Stimulated activated CD8-positive, alpha-beta memory T cell treated with anti-CD3 and anti-CD28 coated beads, Interleukin-7, amount 100 ng/mL, for 48 hours (primary cell): ENCODE results near the gene PLXND1.
"Not testable (repeated sequence)": the region's sequence is repeated elsewhere in the genome, so short reads cannot be mapped to it uniquely, and the experiment has no call there.

Source experiments
- DNase-seq, 2 donors: peaks; one replicate each; pipeline ENCODE4 v3.0.0-alpha.2; 2020; ENCODE audit warnings: low read depth in 1 of 2; ENCODE audit errors: extremely low read depth in 1 of 2

The PLXND1 gene

DNA sequence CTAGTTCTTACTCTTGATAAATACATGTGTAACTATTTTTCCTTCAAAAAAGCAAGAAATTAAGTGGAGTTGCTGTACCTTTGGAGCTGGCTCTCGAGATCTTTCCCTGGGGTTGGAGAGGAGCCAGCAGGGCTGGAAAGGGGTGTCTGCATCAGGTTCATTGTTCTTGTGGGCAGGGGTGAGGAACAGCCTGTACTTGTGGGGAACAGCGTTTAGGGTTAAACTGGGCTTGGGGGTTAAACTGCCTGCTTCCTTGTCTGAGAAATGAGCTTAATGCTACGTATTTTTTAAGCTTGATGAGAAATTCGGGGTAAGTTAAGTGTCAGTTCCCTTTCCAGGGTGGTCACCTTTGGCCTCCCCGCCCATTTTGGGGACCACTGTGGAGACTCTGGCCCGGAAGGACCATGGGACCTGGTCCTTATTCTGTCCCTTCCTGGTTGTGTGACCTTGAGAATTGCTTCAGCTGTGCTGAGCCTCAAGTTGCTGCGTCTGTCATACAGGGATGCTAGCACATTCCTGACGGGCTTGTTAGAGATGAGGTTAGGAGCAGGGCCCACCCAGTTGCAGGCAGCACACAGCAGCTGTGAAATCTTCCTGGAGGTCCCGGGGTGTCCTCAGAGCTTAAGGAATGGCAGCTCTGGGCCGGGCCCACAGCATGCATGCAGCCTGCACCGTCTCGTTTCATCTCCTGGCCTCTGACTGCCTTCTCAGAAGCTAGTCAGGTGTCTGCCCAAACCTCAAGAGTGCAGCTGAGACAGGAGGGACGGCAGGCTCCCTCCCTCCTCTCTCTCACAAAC lies 51.9 kb downstream of the PLXND1 start:
- DNase-seq: no peak

DNA sequence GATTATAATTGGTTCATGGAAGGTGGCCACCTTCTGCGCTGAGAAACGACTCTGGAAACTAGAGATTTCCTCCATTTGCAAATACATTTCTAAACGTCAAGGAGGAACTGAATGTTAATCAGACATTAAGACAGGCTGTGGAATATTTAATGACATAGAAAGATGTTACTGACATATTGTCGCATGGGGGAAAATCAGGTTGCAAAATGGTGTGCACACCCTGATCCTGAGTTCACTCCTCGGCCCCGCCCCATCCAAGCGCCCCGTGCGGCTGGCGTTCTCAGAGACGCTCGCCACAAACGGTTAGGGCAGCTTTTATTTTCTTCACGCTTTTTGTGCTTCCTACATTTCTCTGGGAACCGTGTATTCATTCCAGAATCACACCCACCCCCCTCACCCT lies 52.8 kb downstream of the PLXND1 start:
- DNase-seq: no peak

DNA sequence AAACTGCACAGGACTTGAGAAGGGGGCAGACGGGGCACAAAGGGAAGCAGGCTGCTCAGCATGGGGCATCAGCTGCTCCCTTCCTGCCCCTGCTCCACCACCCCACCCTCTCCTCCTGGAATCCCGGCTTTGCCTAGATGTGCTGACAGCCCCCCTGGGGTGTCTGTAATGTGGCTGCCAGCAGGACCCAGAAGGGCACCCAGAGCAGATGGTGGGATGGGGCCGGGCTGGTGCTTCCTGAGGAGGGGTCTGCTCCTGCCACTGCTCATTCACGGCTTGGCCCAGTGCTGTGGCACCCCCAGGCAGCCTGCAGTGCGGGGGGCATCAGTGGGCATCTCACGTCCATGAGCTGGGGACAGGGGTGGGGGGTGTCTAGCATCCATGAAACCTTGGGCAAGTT lies 53.3 kb downstream of the PLXND1 start:
- DNase-seq: no peak

DNA sequence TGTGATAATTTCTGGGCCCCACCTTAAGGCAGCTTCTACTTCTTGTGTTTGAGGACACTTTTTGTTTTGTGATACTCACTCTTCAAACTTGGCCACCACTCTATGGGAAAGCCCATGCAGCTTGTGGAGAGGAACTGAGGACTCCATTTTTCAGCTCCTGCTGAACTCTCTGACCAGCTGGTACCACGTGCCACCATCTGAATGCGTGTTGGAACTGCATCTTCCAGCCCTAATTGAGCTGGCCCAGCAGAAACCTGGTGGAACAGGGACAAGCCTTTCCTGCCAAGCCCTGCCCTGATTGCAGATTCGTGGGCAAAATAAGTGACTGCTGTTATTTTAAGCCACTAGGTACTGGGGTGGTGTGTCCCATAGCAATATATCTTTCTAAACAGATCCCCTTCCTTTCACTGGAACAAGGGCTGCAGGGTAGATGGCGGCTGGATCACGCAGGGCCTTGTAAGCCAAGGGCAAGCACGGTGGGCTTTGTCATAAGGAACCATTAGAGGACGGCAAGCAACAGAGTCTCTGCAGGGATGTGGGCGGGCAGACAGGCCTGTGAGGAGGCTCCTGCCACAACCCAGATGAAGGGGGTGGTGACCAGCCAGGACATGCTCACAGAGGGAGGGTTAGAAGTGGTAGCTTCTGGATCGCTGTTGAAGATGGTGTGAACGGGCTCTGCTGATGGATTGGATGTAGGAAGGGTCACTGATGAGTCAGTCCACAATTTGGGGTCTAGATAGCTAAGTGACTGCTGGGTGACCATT lies 54.0 kb downstream of the PLXND1 start:
- no peak for DNase-seq

DNA sequence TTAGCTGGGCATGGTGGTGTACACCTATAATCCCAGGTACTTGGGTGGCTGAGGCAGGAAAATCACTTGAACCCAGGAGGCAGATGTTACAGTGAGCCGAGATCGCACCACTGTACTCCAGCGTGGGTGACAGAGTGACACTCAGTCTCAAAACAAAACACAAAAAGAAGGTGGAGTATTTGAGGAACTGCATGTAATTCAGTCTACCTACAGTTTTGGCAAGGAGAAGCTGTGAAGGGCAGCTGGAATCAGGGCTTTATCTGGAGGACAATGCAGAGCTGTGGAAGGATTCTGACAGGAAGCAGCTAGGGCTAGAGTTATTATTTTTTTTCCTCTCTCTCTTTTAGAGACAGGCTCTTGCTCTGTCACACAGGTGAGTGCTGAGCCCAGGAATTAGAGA lies 56.7 kb downstream of the PLXND1 start:
- no peak for DNase-seq

DNA sequence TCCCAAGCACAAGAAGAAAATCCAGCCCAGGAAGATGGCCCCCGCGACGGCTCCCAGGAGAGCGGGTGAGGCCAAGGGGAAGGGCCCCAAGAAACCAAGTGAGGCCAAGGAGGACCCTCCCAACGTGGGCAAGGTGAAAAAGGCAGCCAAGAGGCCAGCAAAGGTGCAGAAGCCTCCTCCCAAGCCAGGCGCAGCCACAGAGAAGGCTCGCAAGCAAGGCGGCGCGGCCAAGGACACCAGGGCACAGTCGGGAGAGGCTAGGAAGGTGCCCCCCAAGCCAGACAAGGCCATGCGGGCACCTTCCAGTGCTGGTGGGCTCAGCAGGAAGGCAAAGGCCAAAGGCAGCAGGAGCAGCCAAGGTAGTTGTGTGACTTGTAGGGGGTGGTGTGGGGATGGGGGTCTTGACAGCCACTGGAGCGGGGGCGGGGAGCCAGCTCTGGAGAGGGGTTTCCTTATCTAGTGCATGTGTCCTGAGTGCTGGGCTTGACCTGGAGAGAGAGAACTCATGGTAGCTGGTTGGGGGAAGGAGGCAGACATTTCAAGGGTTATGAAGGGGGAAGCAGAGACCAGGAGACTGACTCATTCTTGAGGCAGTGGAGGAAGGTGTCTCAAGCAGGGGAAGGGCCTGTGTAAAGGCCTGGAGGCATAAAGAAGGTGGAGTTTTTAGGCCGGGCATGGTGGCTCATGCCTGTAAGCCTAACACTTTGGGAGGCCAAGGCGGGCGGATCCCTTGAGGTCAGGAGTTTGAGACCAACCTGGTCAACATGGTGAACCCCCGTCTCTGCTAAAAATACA lies 57.3 kb downstream of the PLXND1 start:
- DNase-seq: no peak

DNA sequence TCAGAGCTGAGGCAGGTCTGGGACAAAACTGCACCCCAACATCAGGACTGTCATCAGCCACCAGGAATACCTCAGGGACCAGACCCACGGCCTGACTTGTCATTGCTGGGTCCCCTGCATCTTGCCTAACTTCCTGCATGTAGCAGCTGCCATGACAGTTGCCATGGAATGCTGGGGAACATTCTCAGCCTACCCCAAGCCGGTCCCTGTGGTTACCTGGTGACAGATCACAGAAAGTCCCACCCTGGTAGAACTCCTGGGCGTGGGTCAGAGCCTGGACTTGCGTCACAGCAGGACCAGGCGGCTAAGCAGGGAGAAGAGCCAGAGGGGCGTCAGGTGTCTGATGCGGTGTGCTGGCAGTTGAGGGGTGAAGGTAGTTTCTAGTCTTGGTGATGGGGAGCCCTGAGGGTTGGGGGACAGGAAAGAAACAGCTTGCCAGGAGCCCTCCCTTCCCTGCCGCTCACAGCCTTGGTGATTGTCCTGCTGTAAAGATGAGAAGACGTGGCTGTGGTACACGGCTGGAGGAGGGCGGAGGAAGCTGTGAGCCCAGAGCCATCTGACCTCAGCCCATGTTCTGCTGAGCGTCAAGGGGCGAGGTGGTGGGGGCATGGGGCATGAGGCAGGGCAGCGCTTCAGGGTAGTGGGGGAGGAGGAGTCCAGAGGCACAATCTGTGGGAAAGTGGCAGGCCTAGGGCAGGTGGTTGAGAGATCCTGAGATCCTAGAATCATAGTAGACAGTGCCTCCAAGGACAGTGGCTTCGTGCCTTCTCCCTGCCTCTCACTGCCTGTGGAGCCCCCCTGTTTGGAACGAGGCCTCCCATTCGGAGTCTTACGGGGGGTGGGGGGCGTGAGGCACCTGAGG lies 58.1 kb downstream of the PLXND1 start:
- DNase-seq: no peak

DNA sequence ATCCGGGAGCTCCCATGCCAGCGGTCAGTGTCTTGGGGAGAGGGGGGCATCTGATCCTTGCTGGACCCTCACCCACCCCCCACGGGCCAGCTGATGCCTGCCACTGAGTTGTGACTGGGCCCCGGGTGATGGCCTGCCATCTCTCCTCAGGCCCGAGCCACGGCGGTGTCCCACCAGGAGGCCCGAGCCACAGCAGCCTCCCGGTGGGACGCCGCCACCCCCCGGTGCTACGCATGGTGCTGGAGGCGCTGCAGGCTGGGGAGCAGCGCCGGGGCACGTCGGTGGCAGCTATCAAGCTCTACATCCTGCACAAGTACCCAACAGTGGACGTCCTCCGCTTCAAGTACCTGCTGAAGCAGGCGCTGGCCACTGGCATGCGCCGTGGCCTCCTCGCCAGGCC lies 59.2 kb downstream of the PLXND1 start:
- DNase-seq: no peak

DNA sequence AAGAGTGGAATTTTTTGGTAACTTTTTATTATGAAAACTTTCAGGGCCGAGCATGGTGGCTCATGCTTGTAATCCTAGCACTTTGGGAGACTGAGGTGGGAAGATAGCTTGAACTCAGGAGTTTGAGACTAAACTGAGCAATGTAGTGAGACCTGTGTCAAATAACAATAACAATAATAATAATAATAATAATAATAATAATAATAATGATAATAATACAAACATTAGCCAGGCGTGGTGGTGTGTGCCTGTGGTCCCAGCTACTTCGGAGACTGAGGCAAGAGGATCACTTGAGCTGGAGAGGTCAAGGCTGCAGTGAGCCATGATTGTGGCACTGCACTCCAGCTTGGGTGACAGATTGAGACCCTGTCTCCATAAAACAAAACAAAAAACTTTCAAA lies 60.5 kb downstream of the PLXND1 start:
- DNase-seq: not testable (repeated sequence)

DNA sequence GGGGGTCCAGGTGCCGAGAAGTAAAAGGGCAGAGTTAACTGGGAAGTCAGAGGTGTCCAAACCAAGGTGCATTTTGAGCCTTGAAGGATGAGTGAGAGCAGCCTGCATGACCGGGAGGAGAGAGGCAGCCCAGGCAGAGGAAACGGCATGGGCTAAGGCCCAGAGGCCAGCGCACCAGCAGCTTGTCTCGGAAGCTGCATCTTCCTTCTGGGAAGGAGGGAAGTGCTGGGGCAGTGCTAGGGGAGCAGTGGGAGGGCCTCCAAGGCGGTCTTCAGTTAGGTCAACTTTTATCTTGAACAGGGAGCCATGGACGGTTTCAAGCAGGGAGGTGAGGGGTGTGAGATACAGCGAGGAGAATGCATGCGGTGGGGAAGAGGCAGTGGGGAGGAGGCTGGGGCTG lies 62.5 kb downstream of the PLXND1 start:
- DNase-seq: no peak

DNA sequence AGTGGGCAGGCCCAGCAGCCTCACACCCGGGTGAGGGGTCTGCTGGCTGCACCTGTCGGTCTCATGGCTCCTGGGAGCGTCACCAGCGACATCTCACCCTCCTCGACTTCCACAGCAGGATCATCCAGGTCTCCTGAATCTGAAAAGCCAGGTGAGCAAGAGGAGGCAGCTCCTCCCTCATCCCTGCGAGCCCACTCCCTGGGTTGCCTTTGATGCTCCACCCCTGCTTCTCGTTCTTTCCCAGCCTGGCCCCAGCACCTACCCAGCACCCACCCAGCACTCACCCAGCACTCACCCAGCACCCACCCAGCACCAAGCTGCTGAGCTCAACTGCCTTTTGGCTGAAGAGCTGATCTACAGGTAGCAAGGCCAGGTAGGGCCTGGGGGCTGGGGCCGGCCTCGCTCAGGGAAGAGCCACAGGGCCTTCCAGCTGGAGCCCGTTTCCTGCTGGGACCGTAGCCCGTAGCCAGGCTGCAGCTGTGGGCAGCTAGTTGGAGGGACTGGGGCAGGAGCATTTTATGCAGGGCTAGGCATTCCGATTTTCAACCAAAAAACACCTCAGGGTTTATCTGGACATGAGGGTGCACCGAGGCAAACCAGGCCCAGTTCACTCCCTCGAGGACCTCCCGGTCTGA lies 63.2 kb downstream of the PLXND1 start, which contains the start of gene H1-8:
TSS of gene H1-8 (plus strand) at position 20 of the 635 bp plus-strand sequence. CDS start at position 64, 44 bp downstream.
- DNase-seq: no peak

DNA sequence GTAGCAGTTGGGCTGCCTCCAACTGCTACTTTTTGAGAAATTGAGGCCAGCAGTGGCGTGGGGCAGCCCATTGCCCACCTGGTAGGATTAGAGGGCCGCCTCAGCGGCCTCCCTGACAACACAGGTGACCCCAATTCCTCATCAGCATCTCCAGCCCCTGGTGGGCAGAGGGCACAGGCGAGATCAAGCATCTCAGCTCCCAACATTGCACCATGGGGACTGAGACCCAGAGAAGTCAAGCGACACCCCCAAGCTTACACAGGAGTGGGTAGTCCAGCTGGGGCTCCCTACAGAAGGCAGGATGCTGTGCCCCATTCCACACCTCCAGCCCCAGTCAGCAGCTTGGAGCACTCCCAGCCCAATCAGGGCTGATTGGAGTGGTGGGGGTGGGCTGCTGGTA lies 63.7 kb downstream of the PLXND1 start:
- DNase-seq: no peak

DNA sequence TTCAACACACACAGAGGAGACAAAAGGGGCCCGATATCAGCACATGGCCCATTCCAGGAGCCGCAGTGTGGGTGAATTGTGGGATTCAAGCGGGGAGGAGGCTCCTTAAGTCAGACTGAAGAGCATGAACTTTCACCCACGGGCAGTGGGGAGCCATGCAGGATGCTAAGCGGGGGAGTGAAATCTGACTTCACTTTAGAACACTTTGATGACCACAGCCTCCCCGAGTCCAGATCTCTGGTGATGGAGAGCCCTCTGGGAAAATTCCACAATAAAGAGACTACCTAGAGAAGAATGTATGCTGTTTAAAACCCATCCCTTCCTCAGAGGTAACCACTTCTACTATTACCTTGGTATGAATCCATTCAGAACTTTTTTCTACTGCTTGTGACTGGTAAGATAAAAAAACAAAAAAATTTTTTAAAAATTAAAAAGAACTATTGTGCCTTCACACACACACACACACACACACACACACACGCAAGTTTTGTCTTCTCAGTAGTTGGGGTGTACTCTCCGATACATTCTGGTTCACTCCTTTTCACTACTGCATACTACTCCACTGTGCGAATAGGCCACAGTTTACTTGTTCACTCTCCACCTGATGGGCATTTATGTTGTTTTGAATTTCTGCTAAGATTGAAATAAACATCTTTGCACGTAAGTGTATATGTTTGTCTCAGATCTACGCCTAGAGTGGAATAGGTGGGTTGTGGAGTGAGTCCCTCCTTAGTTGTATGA lies 65.5 kb downstream of the PLXND1 start:
- DNase-seq: no peak

DNA sequence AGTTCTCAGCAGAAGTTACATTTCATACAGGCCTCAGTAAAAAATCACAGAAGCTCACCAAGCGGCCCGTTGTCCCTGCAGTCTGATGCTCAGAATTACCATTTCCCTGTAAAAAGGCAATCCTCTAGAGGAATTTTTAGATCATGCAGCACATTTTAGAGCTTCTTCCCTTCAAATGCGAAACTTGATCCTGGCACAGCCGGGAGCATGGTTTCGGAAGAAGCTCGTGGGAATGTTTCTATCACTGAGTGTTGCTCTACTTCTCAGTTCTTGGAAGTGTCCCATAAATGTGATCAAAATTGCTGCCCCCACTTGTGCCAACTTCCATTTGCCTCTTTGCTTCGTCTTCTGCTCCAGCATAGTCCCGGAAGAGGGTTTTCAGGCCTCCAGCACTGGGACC lies 67.3 kb downstream of the PLXND1 start:
- DNase-seq: no peak

DNA sequence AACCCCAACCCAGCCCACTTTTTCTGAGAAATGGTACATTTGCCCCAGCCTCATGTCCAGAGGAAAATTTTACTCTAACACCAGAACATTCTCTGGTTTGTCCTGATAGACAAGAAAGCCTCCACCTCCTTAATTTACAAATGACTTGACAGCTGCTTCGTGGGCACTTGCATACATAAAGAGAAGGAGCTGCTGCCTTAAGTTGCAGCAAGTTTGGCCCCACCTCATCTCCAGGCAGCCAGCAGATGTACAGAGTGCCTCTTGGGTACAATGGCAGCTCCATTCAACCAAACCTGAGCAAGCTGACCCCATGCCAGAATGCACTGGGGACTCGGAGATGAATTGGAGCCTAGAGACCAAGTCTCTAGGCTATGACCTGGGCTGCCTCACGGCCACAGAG lies 69.7 kb downstream of the PLXND1 start:
- DNase-seq: no peak

DNA sequence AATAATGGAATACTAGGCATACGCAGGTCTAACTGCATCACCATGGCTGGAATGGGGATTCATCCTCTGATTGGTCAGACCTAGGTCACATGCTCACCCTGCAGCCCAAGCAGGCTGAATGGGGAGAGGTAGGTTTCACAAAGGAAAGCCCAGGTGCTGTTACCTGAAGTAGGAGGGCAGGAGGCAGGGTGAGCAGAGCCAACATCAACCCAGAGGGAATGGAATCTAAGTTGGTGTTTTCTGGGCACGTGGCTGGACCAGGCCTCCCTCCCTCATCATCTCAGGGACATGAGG lies 70.2 kb downstream of the PLXND1 start:
- DNase-seq: no peak

DNA sequence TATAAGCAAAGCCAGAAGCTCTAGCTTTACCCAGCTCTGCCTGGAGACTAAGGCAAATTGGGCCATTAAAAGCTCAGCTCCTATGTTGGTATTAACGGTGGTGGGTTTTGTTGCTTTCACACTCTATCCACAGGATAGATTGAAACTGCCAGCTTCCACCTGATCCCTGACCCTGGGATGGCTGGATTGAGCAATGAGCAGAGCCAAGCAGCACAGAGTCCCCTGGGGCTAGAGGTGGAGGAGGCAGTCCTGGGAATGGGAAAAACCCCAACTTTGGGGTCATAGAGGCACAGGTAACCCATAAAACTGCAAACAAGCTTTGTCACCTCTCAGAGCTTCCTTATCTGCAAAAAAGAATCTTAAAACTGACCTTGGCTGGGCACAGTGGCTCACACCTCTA lies 71.4 kb downstream of the PLXND1 start:
- no peak for DNase-seq

DNA sequence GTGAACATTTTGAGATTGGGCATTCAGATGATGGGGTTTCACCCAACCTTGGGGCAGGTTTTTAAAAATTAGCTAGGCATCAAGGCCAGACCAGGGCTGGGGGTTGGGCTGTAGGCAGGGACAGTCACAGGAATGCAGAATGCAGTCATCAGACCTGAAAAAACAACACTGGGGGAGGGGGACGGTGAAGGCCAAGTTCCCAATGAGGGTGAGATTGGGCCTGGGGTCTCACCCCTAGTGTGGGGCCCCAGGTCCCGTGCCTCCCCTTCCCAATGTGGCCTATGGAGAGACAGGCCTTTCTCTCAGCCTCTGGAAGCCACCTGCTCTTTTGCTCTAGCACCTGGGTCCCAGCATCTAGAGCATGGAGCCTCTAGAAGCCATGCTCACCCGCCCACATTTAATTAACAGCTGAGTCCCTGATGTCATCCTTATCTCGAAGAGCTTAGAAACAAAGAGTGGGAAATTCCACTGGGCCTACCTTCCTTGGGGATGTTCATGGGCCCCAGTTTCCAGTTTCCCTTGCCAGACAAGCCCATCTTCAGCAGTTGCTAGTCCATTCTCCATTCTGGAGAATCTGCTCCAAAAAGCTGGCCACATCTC lies 71.9 kb downstream of the PLXND1 start:
- no peak for DNase-seq

DNA sequence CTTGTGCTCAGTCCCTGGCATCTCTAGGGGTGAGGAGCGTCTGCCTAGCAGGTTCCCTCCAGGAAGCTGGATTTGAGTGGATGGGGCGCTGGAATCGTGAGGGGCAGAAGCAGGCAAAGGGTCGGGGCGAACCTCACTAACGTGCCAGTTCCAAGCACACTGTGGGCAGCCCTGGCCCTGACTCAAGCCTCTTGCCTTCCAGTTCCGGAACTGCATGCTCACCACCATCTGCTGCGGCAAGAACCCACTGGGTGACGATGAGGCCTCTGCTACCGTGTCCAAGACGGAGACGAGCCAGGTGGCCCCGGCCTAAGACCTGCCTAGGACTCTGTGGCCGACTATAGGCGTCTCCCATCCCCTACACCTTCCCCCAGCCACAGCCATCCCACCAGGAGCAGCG lies 73.1 kb downstream of the PLXND1 start:
- no peak for DNase-seq
